RWPE2 (cell line): Measurements from ENCODE around the gene ASIC5.

ENCODE experiments used
- ATAC-seq: fragments of 200-7000 bp; cut with Tn5 transposase; 3 replicates; pipeline ENCODE4 v1.9.1; 2021; ENCODE audit warnings: low read depth
- DNase-seq: peaks from one replicate; pipeline ENCODE4 v3.0.0-alpha.2; 2020; ENCODE audit warnings: low spot score
- H3K27ac ChIP-seq: fragments of 450-650 bp; 2 replicates; pipeline ENCODE4 v1.5.1; 2017; ENCODE audit warnings: mild to moderate bottlenecking; ENCODE audit not compliant: poor library complexity, severe bottlenecking
- H3K27me3 ChIP-seq: fragments of 250-450 bp; sonication (Bioruptor Pico); 2 replicates; pipeline ENCODE4 v1.5.1; 2021; ENCODE audit warnings: mild to moderate bottlenecking, moderate library complexity; ENCODE audit not compliant: insufficient read depth, poor library complexity, severe bottlenecking
- H3K36me3 ChIP-seq: fragments of 250-450 bp; sonication (Bioruptor Pico); 2 replicates; pipeline ENCODE4 v1.5.1; 2020; ENCODE audit warnings: low read depth, mild to moderate bottlenecking, moderate library complexity
- H3K4me1 ChIP-seq: fragments of 250-450 bp; sonication (Bioruptor Pico); 2 replicates; pipeline ENCODE4 v1.5.1; 2021; ENCODE audit warnings: mild to moderate bottlenecking, moderate library complexity; ENCODE audit not compliant: insufficient read depth, poor library complexity, severe bottlenecking
- H3K4me3 ChIP-seq: fragments of 250-450 bp; sonication (Bioruptor Pico); 2 replicates; pipeline ENCODE4 v1.5.1; 2021; ENCODE audit warnings: mild to moderate bottlenecking, moderate library complexity; ENCODE audit not compliant: severe bottlenecking
- H3K9me3 ChIP-seq: fragments of 250-450 bp; sonication (Bioruptor Pico); 2 replicates; pipeline ENCODE4 v1.5.1; 2021; ENCODE audit warnings: mild to moderate bottlenecking, moderate library complexity; ENCODE audit not compliant: severe bottlenecking
- TF ChIP-seq, protein P1 (sequence below): fragments of 450-650 bp; IDR thresholded peaks from one replicate; pipeline ENCODE4 v1.5.1; 2017; ENCODE audit warnings: mild to moderate bottlenecking, moderate library complexity; ENCODE audit not compliant: poor library complexity, severe bottlenecking

The ASIC5 gene

DNA sequence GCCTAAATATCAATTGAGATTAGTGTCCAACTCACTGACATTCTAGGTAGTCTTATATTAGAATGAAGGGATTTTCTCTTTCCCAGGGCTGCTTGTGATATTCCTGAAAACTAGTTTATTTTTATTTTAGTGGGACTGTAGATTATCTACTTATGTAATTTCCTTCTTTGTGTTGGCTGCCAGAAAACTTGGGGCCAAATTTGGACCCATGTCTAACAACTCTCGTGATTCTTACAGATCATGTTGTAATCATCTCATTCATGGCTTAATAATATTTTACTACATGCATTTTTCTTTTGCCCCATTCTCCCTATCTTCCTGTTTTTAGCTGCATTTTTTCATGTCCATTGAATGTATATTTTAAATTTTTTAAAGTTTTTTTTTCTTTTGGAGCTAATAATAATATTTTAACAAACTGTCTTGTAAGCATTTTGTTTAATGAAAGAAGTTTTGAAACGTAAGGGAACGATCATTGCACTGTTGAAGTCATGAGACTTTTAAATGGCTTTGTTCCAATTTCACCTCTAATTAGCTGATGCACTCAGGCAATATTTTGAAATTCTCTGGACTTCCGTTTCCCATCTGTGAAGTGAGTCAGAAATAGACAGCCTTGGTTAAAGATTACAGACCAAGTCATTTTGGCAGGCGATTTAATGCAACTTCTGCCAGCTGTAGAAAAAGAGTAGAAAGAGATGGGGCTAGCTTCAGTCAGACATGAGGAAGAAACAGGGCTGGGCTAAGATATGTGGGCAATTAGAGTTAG is 23.1 kb upstream of the ASIC5 start:
- Histone ChIP-seq H3K4me1 (peaks cover 2% of the 10 kb centered on the region), H3K4me3 (no peak overlapping the region), H3K9me3 (no peaks in the 10 kb centered on the region), H3K27me3 (no peaks in the 10 kb centered on the region), H3K27ac (no peak overlapping the region), H3K36me3 (no peaks in the 10 kb centered on the region)
- TF ChIP-seq, protein P1, sequence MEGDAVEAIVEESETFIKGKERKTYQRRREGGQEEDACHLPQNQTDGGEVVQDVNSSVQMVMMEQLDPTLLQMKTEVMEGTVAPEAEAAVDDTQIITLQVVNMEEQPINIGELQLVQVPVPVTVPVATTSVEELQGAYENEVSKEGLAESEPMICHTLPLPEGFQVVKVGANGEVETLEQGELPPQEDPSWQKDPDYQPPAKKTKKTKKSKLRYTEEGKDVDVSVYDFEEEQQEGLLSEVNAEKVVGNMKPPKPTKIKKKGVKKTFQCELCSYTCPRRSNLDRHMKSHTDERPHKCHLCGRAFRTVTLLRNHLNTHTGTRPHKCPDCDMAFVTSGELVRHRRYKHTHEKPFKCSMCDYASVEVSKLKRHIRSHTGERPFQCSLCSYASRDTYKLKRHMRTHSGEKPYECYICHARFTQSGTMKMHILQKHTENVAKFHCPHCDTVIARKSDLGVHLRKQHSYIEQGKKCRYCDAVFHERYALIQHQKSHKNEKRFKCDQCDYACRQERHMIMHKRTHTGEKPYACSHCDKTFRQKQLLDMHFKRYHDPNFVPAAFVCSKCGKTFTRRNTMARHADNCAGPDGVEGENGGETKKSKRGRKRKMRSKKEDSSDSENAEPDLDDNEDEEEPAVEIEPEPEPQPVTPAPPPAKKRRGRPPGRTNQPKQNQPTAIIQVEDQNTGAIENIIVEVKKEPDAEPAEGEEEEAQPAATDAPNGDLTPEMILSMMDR = no peak
- ATAC-seq (peak; percentile 53; the same call in 2 of the 3 replicates), DNase-seq (no peak)

DNA sequence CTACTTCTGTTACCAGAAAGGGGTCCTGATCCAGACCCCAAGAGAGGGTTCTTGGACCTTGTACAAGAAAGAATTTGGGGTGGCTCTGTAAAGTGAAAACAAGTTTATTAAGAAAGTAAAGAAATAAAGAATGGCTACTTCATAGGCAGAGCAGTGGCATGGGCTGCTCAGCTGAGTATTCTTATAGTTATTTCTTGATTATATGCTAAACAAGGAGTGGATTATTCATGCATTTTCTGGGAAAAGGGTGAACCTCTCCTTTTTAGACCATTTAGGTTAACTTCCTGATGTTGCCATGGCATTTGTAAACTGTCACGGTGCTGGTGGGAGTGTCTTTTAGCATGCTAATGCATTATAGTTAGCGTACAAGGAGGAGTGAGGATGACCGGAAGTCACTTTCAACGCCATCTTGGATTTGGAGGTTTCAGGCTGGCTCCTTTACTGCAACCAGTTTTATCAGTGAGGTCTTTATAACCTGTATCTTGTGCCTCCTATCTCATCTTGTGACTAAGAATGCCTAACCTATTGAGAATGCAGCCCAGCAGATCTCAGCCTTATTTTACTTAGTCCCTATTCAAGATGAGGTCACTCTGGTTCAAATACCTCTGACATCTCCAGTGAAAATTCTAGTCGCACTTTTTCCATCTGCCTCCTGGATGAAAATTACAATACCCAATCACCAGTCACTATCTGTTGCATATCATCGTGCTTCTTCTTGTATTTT is 21.9 kb upstream of the ASIC5 start:
- Histone ChIP-seq H3K9me3 (no peaks in the 10 kb centered on the region), H3K4me1 (peaks cover 2% of the 10 kb centered on the region), H3K27me3 (no peaks in the 10 kb centered on the region), H3K4me3 (no peak overlapping the region), H3K27ac (no peak overlapping the region), H3K36me3 (no peaks in the 10 kb centered on the region)
- DNase-seq (no peak), ATAC-seq (no peak)
- TF ChIP-seq, protein P1 = no peak

DNA sequence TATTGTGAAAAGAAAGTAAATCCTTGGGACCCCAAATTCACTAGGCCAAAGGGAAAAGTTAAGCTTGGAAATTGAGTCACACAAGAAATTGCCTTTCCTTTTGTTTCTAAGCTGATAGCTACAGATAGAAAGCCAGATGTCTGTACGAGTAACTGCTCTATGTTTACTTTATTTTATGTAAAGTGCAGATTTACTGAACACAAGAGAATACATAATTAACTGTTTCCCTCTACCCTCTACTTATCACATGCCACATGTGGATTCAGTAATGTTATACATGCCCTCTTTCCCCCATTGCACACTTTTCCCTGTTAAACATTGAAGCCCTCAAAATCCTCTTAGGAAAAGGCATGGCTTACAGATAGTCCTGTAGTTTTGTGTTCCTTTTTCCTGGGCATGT is 21.0 kb upstream of the ASIC5 start:
- TF ChIP-seq, protein P1 = no peak
- no peak for ATAC-seq
- H3K4me1 ChIP-seq = peaks cover 2% of the 10 kb centered on the region

DNA sequence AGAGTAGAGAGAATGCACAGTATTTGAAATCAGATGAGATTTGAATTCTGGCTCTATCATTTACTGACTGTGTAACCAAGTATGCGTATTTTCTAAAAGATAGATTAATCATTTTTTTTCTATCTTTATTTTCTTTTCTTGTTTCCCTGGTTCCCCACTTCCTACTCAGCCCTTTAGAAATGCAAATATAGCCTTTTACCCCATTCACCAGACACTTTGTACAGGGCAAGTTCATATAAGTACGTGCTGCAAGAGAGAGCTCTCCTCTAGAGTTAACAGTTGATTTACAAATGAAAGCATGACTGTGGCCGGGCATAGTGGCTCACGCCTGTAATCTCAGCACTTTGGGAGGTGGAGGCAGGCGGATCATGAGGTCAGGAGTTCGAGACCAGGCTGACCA is 19.6 kb upstream of the ASIC5 start:
- Histone ChIP-seq H3K4me1 (peaks cover 2% of the 10 kb centered on the region), H3K4me3 (no peak overlapping the region), H3K9me3 (no peaks in the 10 kb centered on the region), H3K27ac (no peak overlapping the region), H3K36me3 (no peaks in the 10 kb centered on the region), H3K27me3 (no peaks in the 10 kb centered on the region)
- no peak for ATAC-seq
- DNase-seq = no peak
- TF ChIP-seq, protein P1 = no peak

More for the DNA sequence above, 21.0 kb upstream of the ASIC5 start:
- no peak for DNase-seq
- no peaks in the 10 kb centered on the region for H3K9me3 ChIP-seq
- no peak overlapping the region for H3K27ac ChIP-seq
- no peak overlapping the region for H3K4me3 ChIP-seq
- H3K36me3 ChIP-seq = no peaks in the 10 kb centered on the region
- no peaks in the 10 kb centered on the region for H3K27me3 ChIP-seq
